HepG2 (cell line): ENCODE measurements around the gene MAPK10. TPM values are rescaled to one million over a fixed set of nuclear protein-coding genes. Genes with fewer than 3 reads are reported as not detected.

Experiments used
- ATAC-seq: fragments of 200-7000 bp; cut with Tn5 transposase; 3 replicates; pipeline ENCODE4 v1.9.1; 2020; ENCODE audit warnings: mild to moderate bottlenecking, moderate library complexity
- BruUV-seq: library from RNA; stranded (reverse); fragments of 400-500 nt; replicated peaks from 2 replicates; lab custom pipeline; 2021; lab: Mats Ljungman, UMichigan
- CTCF ChIA-PET: fragments of 300-600 bp; formaldehyde crosslinking; extraction: SDS; loops from one replicate; lab custom pipeline; 2021; ENCODE audit warnings: low total read pairs, inconsistent platforms, low intra/inter-chr PET ratio; lab: Yijun Ruan, JAX
- POLR2A ChIA-PET: fragments of 350-600 bp; sonication (Branson Sonifier 250); formaldehyde crosslinking; loops from one replicate; lab custom pipeline; 2020; ENCODE audit warnings: antibody characterized with exemption, inconsistent platforms; lab: Yijun Ruan, JAX
- DNase-seq: peaks from one replicate; pipeline ENCODE4 v3.0.0-alpha.2; 2015; ENCODE audit warnings: low spot score
- FAIRE-seq: peaks from 3 replicates; lab custom pipeline; 2011; peaks lifted over from hg19 to GRCh38; lab: Jason Lieb, UNC
- H2AFZ ChIP-seq: one replicate; pipeline ENCODE4 v1.6.1; 2011; ENCODE audit warnings: low read length, inconsistent platforms
- H3K27ac ChIP-seq: fragments of 300-600 bp; 3 replicates; pipeline ENCODE4 v1.8.0; 2011; ENCODE audit warnings: mixed run types, mild to moderate bottlenecking, mixed read lengths, low read length, inconsistent platforms; ENCODE audit not compliant: insufficient read depth; ENCODE audit errors: extremely low read length
- H3K27me3 ChIP-seq, 2 experiments: fragments of 200-600 bp in 1 of 2; 2 replicates in 1 of 2; 3 replicates in 1 of 2; pipeline versions ENCODE4 v1.6.0 to v1.8.0; 2011; ENCODE audit warnings: low read length in 2 of 2, mild to moderate bottlenecking in 2 of 2, moderate library complexity in 2 of 2, inconsistent platforms in 1 of 2; ENCODE audit not compliant: insufficient read depth in 2 of 2, control insufficient read depth in 1 of 2
- H3K36me3 ChIP-seq, 2 experiments: fragments of 200-600 bp in 1 of 2; replicated peaks in 1 of 2; 2 replicates in 1 of 2; 3 replicates in 1 of 2; pipeline versions ENCODE4 v1.5.1 to v1.8.0; 2011; ENCODE audit warnings: low read length in 2 of 2, inconsistent platforms in 1 of 2; ENCODE audit not compliant: insufficient read depth in 2 of 2, control insufficient read depth in 1 of 2
- H3K4me1 ChIP-seq: 2 replicates; pipeline ENCODE4 v1.5.1; 2012; ENCODE audit warnings: low read length, inconsistent platforms; ENCODE audit not compliant: insufficient read depth
- H3K4me2 ChIP-seq: 2 replicates; pipeline ENCODE4 v1.6.0; 2011; ENCODE audit warnings: low read depth, low read length, inconsistent platforms
- H3K4me3 ChIP-seq, 3 experiments: fragments of 200-600 bp in 1 of 3; sonication (generic), shearing (Covaris generic) in 1 of 3; replicated peaks in 1 of 3; 2 replicates each; pipeline ENCODE4 v1.5.1; 2011 to 2016; ENCODE audit warnings: low read length in 3 of 3, inconsistent platforms in 2 of 3, low read depth in 2 of 3, mild to moderate bottlenecking in 2 of 3, control low read depth in 1 of 3, mixed read lengths in 1 of 3; ENCODE audit not compliant: insufficient read depth in 1 of 3
- H3K79me2 ChIP-seq: one replicate; pipeline ENCODE4 v1.6.1; 2011; ENCODE audit warnings: low read length, inconsistent platforms; ENCODE audit not compliant: insufficient read depth
- H3K9ac ChIP-seq: 2 replicates; pipeline ENCODE4 v1.6.0; 2011; ENCODE audit warnings: mild to moderate bottlenecking, low read depth, low read length, inconsistent platforms; ENCODE audit not compliant: insufficient read depth
- H3K9me3 ChIP-seq: 2 replicates; pipeline ENCODE4 v1.5.1; 2012; ENCODE audit warnings: mild to moderate bottlenecking, low read length
- H4K20me1 ChIP-seq: 2 replicates; pipeline ENCODE4 v1.6.0; 2011; ENCODE audit warnings: inconsistent platforms, mild to moderate bottlenecking, low read length, moderate library complexity; ENCODE audit not compliant: insufficient read depth
- BORCS8-MEF2B ChIP-seq: sonication (generic); formaldehyde crosslinking; IDR thresholded peaks from 2 replicates; pipeline ENCODE4 v1.8.0; 2022; ENCODE audit warnings: mild to moderate bottlenecking, missing genetic modification reagents
- HNRNPL ChIP-seq: fragments of 200-400 bp; formaldehyde crosslinking; IDR thresholded peaks from 2 replicates; pipeline ENCODE4 v1.6.1; 2017; ENCODE audit warnings: mild to moderate bottlenecking, low read depth, low read length
- IKZF5 ChIP-seq: IDR thresholded peaks from 2 replicates; pipeline ENCODE4 v1.6.1; 2018; ENCODE audit warnings: missing genetic modification reagents, mild to moderate bottlenecking, missing compliant biosample characterization
- KDM1A ChIP-seq: IDR thresholded peaks from 2 replicates; pipeline ENCODE4 v1.6.1; 2016; ENCODE audit warnings: missing compliant biosample characterization
- PLSCR1 ChIP-seq: sonication (generic); formaldehyde crosslinking; IDR thresholded peaks from 2 replicates; pipeline ENCODE4 v1.5.0; 2020; ENCODE audit warnings: missing genetic modification reagents, mild to moderate bottlenecking, borderline replicate concordance
- SMC3 ChIP-seq: IDR thresholded peaks from 2 replicates; pipeline ENCODE4 v1.6.1; 2011; ENCODE audit warnings: low read length, improper control_type of control experiment
- ZBTB38 ChIP-seq: sonication (generic); formaldehyde crosslinking; IDR thresholded peaks from 2 replicates; pipeline ENCODE4 v1.5.1; 2020; ENCODE audit warnings: mild to moderate bottlenecking, missing genetic modification reagents
- ZKSCAN1 ChIP-seq: fragments of 150-350 bp; IDR thresholded peaks from 2 replicates; pipeline ENCODE4 v1.6.1; 2014; ENCODE audit warnings: low read length
- WGBS: methylation state at CpG from one replicate; pipeline ENCODE4 v1.1.6; 2017; ENCODE audit warnings: low lambda C conversion rate; 5-methylcytosine and 5-hydroxymethylcytosine counted together
- in situ Hi-C: cut with HindIII; loops from 2 replicates; pipeline ENCODE4 v1.10.0; 2017; ENCODE audit warnings: low pct_unique_long_range_greater_than_20kb; ENCODE audit not compliant: extremely low pct_ligation_motif_present
- intact Hi-C: fragments of 100-400 bp; cut with micrococcal nuclease; formaldehyde crosslinking; loops from one replicate; pipeline ENCODE4 v1.10.0; 2022; ENCODE audit not compliant: unreplicated experiment
- polyA plus RNA-seq, 8 experiments: library from polyadenylated mRNA; depleted of rRNA in 3 of 8; stranded (reverse) in 7 of 8; unstranded in 1 of 8; fragments of >200 nt; fragmentation: Illumina TruSeq in 4 of 8; extraction: Trizol in 4 of 8; gene quantifications; 2 replicates each; pipeline versions ENCODE4 v1.2.1 to v1.2.3, GENCODE V29; 2011 to 2016; ENCODE audit warnings: low read depth in 4 of 8, missing spikeins in 1 of 8, mixed read lengths in 1 of 8; ENCODE audit not compliant: insufficient read depth in 1 of 8
- total RNA-seq, 5 experiments: library from RNA; depleted of rRNA; stranded (reverse); fragments of >200 nt; fragmentation: Illumina TruSeq; extraction: Trizol; gene quantifications; 2 replicates each; pipeline ENCODE4 v1.2.3, GENCODE V29; 2016; ENCODE audit warnings: low read depth in 1 of 5

Gene MAPK10
- total and polyA plus RNA-seq, 2 of the 13 experiments (the other 11 are each of a cell fraction or from before 2014, with no cell fraction given): not detected

GRCh38 chr4:86280246-86280645, 79.6 kb downstream of the MAPK10 start:
- WGBS: 0% methylated on average over 2 of the region's 2 CpGs
- no peaks in the 10 kb centered on the region for H3K79me2 ChIP-seq
- no peaks in the 10 kb centered on the region for H3K36me3 ChIP-seq
- H2AFZ ChIP-seq: no peak overlapping the region
- no TSS peak for BruUV-seq
- no peaks in the 10 kb centered on the region for H4K20me1 ChIP-seq
- no peak for DNase-seq
- H3K9ac ChIP-seq: no peak overlapping the region
- no peak for FAIRE-seq
- no peak for ATAC-seq
- no peaks in the 10 kb centered on the region for H3K27me3 ChIP-seq
- intact Hi-C loops (no loop called here), in situ Hi-C loops (no loop called here)
- ChIA-PET CTCF (no interaction called here), POLR2A (no interaction called here)
- H3K27ac ChIP-seq: no peak overlapping the region
- no peak for TF ChIP-seq KDM1A (CRISPR knock-in tag)
- no peak for TF ChIP-seq SMC3
- no peak for TF ChIP-seq HNRNPL
- no peak for TF ChIP-seq ZBTB38
- H3K4me2 ChIP-seq: no peak overlapping the region
- no peak overlapping the region for H3K4me3 ChIP-seq
- no peaks in the 10 kb centered on the region for H3K4me1 ChIP-seq
- no peaks in the 10 kb centered on the region for H3K9me3 ChIP-seq

DNA sequence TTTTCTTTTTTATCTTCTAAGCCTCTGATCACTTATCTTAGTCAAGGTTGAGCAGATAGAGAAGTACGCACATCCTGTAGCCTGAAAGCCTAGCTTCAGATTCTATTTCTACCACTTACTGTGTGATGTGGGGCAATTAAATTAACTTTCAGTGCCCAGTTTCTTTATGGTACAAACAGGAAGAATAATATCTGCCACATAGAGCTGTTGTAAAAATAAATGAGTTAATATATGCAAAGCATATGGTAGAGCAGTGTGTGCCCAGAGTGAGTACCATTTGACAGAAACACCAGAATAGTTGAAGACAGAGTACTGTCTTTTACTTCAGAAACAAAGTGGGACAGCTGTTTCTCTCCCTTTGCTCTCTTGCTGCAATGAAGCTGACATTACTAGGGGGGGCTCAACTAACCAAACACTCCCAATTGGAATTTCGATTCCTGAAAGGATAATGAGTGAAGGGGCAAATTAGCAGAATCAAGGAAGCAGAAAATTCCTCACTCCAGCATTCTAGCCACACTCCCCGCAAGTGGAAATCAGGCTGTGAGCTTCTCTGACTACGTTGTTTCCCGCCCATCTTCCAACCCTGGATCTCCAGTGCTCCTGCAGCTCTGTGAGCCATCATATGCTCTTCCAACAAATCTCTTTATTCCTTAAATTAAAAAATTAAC, 80.4 kb downstream of the MAPK10 start:
- no peaks in the 10 kb centered on the region for H3K79me2 ChIP-seq
- no peaks in the 10 kb centered on the region for H4K20me1 ChIP-seq
- H3K9me3 ChIP-seq: no peaks in the 10 kb centered on the region
- H3K4me2 ChIP-seq: no peak overlapping the region
- ATAC-seq (no peak), DNase-seq (no peak), FAIRE-seq (no peak)
- TF ChIP-seq PLSCR1 (CRISPR knock-in tag): no peak
- no peak for TF ChIP-seq IKZF5 (CRISPR knock-in tag)
- no peak for TF ChIP-seq ZKSCAN1
- TF ChIP-seq BORCS8-MEF2B (CRISPR knock-in tag): no peak
- 2% methylated on average over 5 of the region's 5 CpGs for WGBS
- ChIA-PET POLR2A (no interaction called here), CTCF (no interaction called here)
- no peaks in the 10 kb centered on the region for H3K36me3 ChIP-seq
- no peak overlapping the region for H3K27ac ChIP-seq
- intact Hi-C loops (no loop called here), in situ Hi-C loops (no loop called here)
- no TSS peak for BruUV-seq
- no peak overlapping the region for H2AFZ ChIP-seq
- no peak overlapping the region for H3K4me3 ChIP-seq
- no peaks in the 10 kb centered on the region for H3K27me3 ChIP-seq
- no peaks in the 10 kb centered on the region for H3K4me1 ChIP-seq
- no peak overlapping the region for H3K9ac ChIP-seq
